Measurements from ENCODE around the gene PCDHGC4. TPM values are rescaled to one million over a fixed set of nuclear protein-coding genes. Genes with fewer than 3 reads are reported as not detected.

Gene PCDHGC4
- polyA plus RNA-seq (2013, experiment 1 of 4), result 28.9 TPM
- 29.9 TPM for polyA plus RNA-seq (2013, experiment 2 of 4)
- polyA plus RNA-seq (2013, experiment 3 of 4), result 21.9 TPM
- polyA plus RNA-seq (2013, experiment 4 of 4), result 24.8 TPM

DNA sequence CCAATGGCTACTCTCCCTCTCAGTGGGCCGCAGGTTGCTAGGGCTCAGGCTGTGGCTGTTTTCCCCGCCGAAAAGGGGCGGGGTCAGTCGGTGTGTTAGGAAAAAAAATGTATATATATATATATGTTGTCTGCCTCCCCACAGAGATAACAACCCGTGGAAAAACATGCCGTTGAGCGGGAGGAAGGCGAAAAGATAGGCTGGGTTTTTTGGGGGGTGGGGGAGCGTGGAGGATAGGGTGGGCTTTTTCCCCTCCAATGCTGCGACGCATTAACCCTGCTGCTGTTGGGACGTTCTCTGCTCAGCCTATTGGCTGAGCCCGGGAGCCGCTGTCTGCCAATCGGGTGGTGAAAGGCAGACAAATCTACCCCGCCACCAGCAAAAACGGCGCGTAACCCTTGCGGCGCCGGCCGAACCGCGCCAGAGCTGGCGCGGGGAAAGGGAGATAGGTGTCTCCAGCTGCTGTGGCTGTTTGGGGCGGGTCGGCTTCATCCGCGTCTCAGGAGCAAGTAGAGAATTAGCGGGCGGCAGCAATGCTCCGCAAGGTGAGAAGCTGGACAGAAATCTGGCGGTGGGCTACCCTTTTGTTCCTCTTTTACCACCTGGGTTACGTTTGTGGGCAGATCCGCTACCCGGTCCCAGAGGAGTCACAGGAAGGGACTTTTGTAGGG, at the start of gene PCDHGC4:
Gene PCDHGC4, plus strand, starts transcription at position 390 of the 671 bp plus-strand sequence. Its CDS starts 144 bp downstream, at position 534.
- no peaks in the 10 kb centered on the region for H3K9me3 ChIP-seq (ENCODE audit: control insufficient read depth, low read length)
- WGBS, 2 experiments, result 2 to 6% methylated on average over 35 of the region's 39 CpGs
- H3K27ac ChIP-seq (ENCODE audit: insufficient read depth, low read depth, low read length, poor library complexity, severe bottlenecking), result peak within 1 kb of the TSS; percentile 88

DNA sequence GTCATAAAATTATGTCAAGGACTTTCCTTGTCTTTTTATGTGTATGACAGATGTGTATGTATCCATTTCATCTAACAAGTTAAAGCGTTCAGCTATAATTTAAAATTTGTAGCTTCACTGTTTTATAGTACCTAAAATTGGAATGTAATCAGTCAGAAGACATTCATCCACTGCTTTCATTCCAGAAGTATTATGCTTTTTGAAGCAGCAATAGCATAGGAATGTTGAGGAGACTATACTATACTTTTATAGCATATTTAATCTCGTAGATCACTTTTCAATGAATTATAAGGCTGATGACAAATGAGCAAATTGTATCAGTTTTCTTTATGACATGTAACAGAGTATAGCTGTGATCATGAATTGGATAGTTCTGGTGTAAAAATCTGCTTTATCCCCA, 47.6 kb upstream of the PCDHGC4 start:
- peaks cover 4% of the 10 kb centered on the region for H3K9me3 ChIP-seq (ENCODE audit: control insufficient read depth, low read length)

More for the DNA sequence above, at the start of gene PCDHGC4:
- peak within 1 kb of the TSS; percentile 57 for H3K4me3 ChIP-seq (ENCODE audit: insufficient read depth, low read depth, low read length)
- H3K4me1 ChIP-seq (ENCODE audit: control insufficient read depth, insufficient read depth, low read length), result peaks cover 34% of the 10 kb centered on the region
- no peaks in the 10 kb centered on the region for H3K27me3 ChIP-seq (ENCODE audit: control insufficient read depth, insufficient read depth, low read length, poor library complexity, severe bottlenecking)
- H3K36me3 ChIP-seq (ENCODE audit: control insufficient read depth, insufficient read depth, low read length), result peaks cover 21% of the 10 kb centered on the region

DNA sequence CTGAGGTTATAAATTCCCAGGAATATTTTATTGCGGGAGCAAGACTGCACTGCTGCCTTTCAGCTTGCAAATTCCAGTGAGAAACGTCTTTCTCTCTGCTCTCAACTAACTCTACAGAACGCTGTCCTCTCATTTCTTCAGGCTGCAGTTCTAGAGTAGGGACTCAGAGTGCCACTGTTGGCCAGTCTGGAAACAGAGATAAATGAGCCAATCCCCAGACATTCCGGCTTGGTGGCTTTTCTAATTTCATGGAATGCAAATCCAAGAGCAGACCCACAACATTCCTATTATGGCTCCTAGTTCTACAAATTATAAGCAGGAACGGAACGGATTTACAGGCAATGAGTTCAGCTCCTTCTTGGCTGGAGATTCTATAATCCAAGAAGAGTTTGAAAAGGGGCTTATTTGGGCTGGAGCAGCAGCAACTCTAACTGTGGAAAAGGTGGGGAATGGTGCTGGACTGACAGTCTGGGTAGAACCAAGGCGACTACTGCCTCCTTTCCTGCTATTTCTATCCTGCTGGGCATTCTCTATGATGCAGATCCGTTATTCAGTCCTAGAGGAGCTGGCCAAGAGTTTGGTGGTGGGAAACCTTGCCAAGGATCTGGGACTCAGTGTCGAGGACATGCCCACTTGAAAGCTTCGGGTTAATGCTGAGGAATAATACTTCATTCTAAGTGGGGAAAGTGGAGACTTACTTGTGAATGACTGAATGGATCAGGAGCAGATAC, 45.3 kb upstream of the PCDHGC4 start:
- H3K9me3 ChIP-seq (ENCODE audit: control insufficient read depth, low read length), result peaks cover 2% of the 10 kb centered on the region
- WGBS, 2 experiments, result 87 to 90% methylated on average over 10 of the region's 10 CpGs
- H3K27ac ChIP-seq (ENCODE audit: insufficient read depth, low read depth, low read length, poor library complexity, severe bottlenecking), result no peak overlapping the region
- H3K27me3 ChIP-seq (ENCODE audit: control insufficient read depth, insufficient read depth, low read length, poor library complexity, severe bottlenecking), result no peaks in the 10 kb centered on the region
- H3K36me3 ChIP-seq (ENCODE audit: control insufficient read depth, insufficient read depth, low read length), result peaks cover 4% of the 10 kb centered on the region
- no peak overlapping the region for H3K4me3 ChIP-seq (ENCODE audit: insufficient read depth, low read depth, low read length)
- H3K4me1 ChIP-seq (ENCODE audit: control insufficient read depth, insufficient read depth, low read length), result no peaks in the 10 kb centered on the region

More for the DNA sequence above, 47.6 kb upstream of the PCDHGC4 start:
- H3K27ac ChIP-seq (ENCODE audit: insufficient read depth, low read depth, low read length, poor library complexity, severe bottlenecking), result no peak overlapping the region
- H3K27me3 ChIP-seq (ENCODE audit: control insufficient read depth, insufficient read depth, low read length, poor library complexity, severe bottlenecking), result no peaks in the 10 kb centered on the region
- WGBS, 2 experiments, result 85 to 100% methylated on average over 1 to 2 of the region's 2 CpGs
- peaks cover 5% of the 10 kb centered on the region for H3K36me3 ChIP-seq (ENCODE audit: control insufficient read depth, insufficient read depth, low read length)
- no peaks in the 10 kb centered on the region for H3K4me1 ChIP-seq (ENCODE audit: control insufficient read depth, insufficient read depth, low read length)
- no peak overlapping the region for H3K4me3 ChIP-seq (ENCODE audit: insufficient read depth, low read depth, low read length)

DNA sequence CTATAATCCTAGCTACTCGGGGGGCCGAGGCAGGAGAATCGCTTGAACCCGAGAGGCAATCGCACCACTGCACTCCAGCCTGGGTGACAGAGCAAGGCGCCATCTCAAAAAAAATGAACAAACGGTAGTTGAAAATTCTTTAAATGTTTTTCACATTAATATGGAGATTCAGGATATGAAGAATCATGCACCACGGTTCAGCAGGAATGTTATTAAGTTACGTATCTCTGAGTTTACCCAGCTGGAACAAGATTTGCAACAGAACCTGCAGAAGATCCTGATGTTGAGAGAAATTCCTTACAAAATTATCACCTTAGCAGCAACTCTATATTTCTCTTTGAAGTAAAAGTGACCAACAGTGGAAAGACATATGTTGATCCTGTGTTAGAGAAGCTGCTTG, 44.5 kb upstream of the PCDHGC4 start:
- H3K27ac ChIP-seq (ENCODE audit: insufficient read depth, low read depth, low read length, poor library complexity, severe bottlenecking), result no peak overlapping the region
- peaks cover 4% of the 10 kb centered on the region for H3K36me3 ChIP-seq (ENCODE audit: control insufficient read depth, insufficient read depth, low read length)
- WGBS, 2 experiments, result 93% methylated on average over 9 of the region's 9 CpGs
- H3K27me3 ChIP-seq (ENCODE audit: control insufficient read depth, insufficient read depth, low read length, poor library complexity, severe bottlenecking), result no peaks in the 10 kb centered on the region
- H3K4me1 ChIP-seq (ENCODE audit: control insufficient read depth, insufficient read depth, low read length), result no peaks in the 10 kb centered on the region
- peaks cover under 1% of the 10 kb centered on the region for H3K9me3 ChIP-seq (ENCODE audit: control insufficient read depth, low read length)
- H3K4me3 ChIP-seq (ENCODE audit: insufficient read depth, low read depth, low read length), result no peak overlapping the region

DNA sequence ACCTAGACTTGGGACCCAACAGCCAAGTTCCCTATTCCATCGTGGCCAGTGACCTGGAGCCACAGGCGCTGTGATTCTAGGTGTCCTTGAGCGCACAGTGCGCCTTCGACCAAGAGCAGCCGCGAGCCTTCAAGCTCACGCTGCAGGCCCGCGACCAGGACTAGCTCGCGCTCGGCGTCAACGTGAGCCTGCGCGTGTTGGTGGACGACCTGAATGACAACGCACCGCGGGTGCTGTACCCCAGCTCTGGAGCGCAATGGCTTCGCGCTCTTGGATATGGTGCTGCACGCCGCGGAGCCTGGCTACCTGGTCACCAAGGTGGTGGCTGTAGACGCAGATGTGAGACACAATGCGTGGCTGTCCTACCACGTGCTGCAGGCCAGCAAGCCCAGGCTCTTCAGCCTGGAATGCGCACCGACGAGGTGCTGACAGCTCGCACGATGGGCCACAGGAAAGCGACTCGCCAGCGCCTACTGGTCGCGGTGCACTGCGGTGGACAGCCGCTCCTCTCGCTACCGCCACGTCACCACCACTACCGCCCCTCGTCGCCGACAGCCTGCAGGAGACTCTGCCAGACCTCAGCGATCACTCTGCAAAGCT, 43.2 kb upstream of the PCDHGC4 start:
- no peaks in the 10 kb centered on the region for H3K27me3 ChIP-seq (ENCODE audit: control insufficient read depth, insufficient read depth, low read length, poor library complexity, severe bottlenecking)
- peaks cover 4% of the 10 kb centered on the region for H3K36me3 ChIP-seq (ENCODE audit: control insufficient read depth, insufficient read depth, low read length)
- H3K9me3 ChIP-seq (ENCODE audit: control insufficient read depth, low read length), result no peaks in the 10 kb centered on the region
- no peak overlapping the region for H3K4me3 ChIP-seq (ENCODE audit: insufficient read depth, low read depth, low read length)
- no peak overlapping the region for H3K27ac ChIP-seq (ENCODE audit: insufficient read depth, low read depth, low read length, poor library complexity, severe bottlenecking)
- 96 to 97% methylated on average over 50 of the region's 50 CpGs for WGBS, 2 experiments
- no peaks in the 10 kb centered on the region for H3K4me1 ChIP-seq (ENCODE audit: control insufficient read depth, insufficient read depth, low read length)

DNA sequence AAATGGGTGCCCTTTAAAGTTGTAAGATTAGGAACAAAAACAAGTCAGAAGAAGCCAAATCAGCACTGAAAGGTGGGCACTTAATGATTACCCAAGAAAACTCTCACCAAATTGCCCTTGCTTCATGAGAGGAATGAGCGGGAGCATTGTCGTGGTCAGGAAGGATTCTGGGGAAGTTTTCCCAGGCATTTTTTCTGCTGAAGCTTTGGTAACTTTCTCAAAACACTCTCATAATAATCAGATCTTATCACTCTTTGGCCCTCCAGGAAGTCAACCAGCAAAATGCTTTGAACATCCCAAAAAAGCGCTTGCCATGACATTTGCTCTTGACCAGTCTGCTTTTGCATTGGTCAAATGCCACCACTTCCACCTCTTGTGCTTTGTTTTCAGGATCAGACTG, 19.5 kb upstream of the PCDHGC4 start:
- H3K4me1 ChIP-seq (ENCODE audit: control insufficient read depth, insufficient read depth, low read length), result no peaks in the 10 kb centered on the region
- WGBS, 2 experiments, result 95 to 96% methylated on average over 3 of the region's 3 CpGs
- H3K9me3 ChIP-seq (ENCODE audit: control insufficient read depth, low read length), result no peaks in the 10 kb centered on the region
- no peak overlapping the region for H3K27ac ChIP-seq (ENCODE audit: insufficient read depth, low read depth, low read length, poor library complexity, severe bottlenecking)
- no peaks in the 10 kb centered on the region for H3K36me3 ChIP-seq (ENCODE audit: control insufficient read depth, insufficient read depth, low read length)
- no peaks in the 10 kb centered on the region for H3K27me3 ChIP-seq (ENCODE audit: control insufficient read depth, insufficient read depth, low read length, poor library complexity, severe bottlenecking)
- no peak overlapping the region for H3K4me3 ChIP-seq (ENCODE audit: insufficient read depth, low read depth, low read length)

DNA sequence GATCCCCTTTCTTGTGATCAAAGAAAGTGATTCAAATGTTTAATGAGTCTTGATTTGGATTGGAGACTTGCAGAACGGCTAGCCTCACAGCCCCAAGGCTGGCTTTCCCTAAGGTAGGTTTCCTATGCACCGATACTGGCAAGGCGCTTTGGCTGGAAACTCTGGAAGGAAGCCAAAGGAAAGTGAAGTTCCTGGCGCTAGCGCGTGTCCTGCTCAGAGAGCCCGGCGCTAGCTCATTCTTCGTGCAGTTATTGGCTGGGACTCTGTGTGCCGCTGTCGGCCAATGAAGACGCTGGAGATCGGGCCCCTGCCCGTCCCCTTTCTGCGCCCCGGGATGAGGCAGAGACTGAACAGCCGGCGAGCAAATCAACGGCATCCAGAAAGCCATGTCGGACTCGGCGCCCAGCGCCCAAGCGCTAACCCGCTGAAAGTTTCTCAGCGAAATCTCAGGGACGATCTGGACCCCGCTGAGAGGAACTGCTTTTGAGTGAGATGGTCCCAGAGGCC, 9.2 kb upstream of the PCDHGC4 start, which contains the start of gene PCDHGC3:
Gene PCDHGC3, plus strand, starts transcription at position 342 of the 507 bp plus-strand sequence. Its CDS starts 151 bp downstream, at position 493.
- WGBS, 2 experiments, result 9% methylated on average over 28 of the region's 28 CpGs
- H3K4me1 ChIP-seq (ENCODE audit: control insufficient read depth, insufficient read depth, low read length), result peaks cover 3% of the 10 kb centered on the region
- H3K27ac ChIP-seq (ENCODE audit: insufficient read depth, low read depth, low read length, poor library complexity, severe bottlenecking), result no peak within 1 kb of the TSS
- H3K27me3 ChIP-seq (ENCODE audit: control insufficient read depth, insufficient read depth, low read length, poor library complexity, severe bottlenecking), result no peaks in the 10 kb centered on the region
- H3K36me3 ChIP-seq (ENCODE audit: control insufficient read depth, insufficient read depth, low read length), result no peaks in the 10 kb centered on the region
- peak within 1 kb of the TSS; percentile 55 for H3K4me3 ChIP-seq (ENCODE audit: insufficient read depth, low read depth, low read length)
- H3K9me3 ChIP-seq (ENCODE audit: control insufficient read depth, low read length), result no peaks in the 10 kb centered on the region

DNA sequence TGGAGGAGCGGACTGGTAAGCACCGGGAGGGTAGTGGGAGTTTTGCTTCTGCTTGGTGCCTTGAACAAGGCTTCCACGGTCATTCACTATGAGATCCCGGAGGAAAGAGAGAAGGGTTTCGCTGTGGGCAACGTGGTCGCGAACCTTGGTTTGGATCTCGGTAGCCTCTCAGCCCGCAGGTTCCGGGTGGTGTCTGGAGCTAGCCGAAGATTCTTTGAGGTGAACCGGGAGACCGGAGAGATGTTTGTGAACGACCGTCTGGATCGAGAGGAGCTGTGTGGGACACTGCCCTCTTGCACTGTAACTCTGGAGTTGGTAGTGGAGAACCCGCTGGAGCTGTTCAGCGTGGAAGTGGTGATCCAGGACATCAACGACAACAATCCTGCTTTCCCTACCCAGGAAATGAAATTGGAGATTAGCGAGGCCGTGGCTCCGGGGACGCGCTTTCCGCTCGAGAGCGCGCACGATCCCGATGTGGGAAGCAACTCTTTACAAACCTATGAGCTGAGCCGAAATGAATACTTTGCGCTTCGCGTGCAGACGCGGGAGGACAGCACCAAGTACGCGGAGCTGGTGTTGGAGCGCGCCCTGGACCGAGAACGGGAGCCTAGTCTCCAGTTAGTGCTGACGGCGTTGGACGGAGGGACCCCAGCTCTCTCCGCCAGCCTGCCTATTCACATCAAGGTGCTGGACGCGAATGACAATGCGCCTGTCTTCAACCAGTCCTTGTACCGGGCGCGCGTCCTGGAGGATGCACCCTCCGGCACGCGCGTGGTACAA, 8.5 kb upstream of the PCDHGC4 start:
- Histone ChIP-seq H3K9me3 (ENCODE audit: control insufficient read depth, low read length) (no peaks in the 10 kb centered on the region), H3K27ac (ENCODE audit: insufficient read depth, low read depth, low read length, poor library complexity, severe bottlenecking) (no peak overlapping the region), H3K4me3 (ENCODE audit: insufficient read depth, low read depth, low read length) (peak overlapping the region; percentile 55), H3K27me3 (ENCODE audit: control insufficient read depth, insufficient read depth, low read length, poor library complexity, severe bottlenecking) (no peaks in the 10 kb centered on the region), H3K4me1 (ENCODE audit: control insufficient read depth, insufficient read depth, low read length) (peaks cover 3% of the 10 kb centered on the region), H3K36me3 (ENCODE audit: control insufficient read depth, insufficient read depth, low read length) (no peaks in the 10 kb centered on the region)
- WGBS, 2 experiments, result 25 to 27% methylated on average over 58 of the region's 58 CpGs

DNA sequence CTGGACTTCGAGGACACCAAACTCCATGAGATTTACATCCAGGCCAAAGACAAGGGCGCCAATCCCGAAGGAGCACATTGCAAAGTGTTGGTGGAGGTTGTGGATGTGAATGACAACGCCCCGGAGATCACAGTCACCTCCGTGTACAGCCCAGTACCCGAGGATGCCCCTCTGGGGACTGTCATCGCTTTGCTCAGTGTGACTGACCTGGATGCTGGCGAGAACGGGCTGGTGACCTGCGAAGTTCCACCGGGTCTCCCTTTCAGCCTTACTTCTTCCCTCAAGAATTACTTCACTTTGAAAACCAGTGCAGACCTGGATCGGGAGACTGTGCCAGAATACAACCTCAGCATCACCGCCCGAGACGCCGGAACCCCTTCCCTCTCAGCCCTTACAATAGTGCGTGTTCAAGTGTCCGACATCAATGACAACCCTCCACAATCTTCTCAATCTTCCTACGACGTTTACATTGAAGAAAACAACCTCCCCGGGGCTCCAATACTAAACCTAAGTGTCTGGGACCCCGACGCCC, 7.7 kb upstream of the PCDHGC4 start:
- Histone ChIP-seq H3K36me3 (ENCODE audit: control insufficient read depth, insufficient read depth, low read length) (no peaks in the 10 kb centered on the region), H3K27ac (ENCODE audit: insufficient read depth, low read depth, low read length, poor library complexity, severe bottlenecking) (no peak overlapping the region), H3K4me1 (ENCODE audit: control insufficient read depth, insufficient read depth, low read length) (peaks cover 3% of the 10 kb centered on the region), H3K27me3 (ENCODE audit: control insufficient read depth, insufficient read depth, low read length, poor library complexity, severe bottlenecking) (no peaks in the 10 kb centered on the region), H3K4me3 (ENCODE audit: insufficient read depth, low read depth, low read length) (peak overlapping the region; percentile 55), H3K9me3 (ENCODE audit: control insufficient read depth, low read length) (no peaks in the 10 kb centered on the region)
- 94 to 96% methylated on average over 24 of the region's 24 CpGs for WGBS, 2 experiments

Data from ectodermal cell (in vitro differentiated cells).